Fibroblast of pulmonary artery (primary cell): ENCODE data around the gene PLAC9.

Source experiments
- DNase-seq: peaks from one replicate; pipeline ENCODE4 v3.0.0-alpha.2; 2010; ENCODE audit warnings: low read depth
- H3K4me3 ChIP-seq: replicated peaks from 2 replicates; pipeline ENCODE4 v1.5.1; 2011; ENCODE audit warnings: low read depth, mild to moderate bottlenecking, control low read depth, low read length, moderate library complexity
- CTCF ChIP-seq: IDR thresholded peaks from 2 replicates; pipeline ENCODE4 v1.5.1; 2011; ENCODE audit warnings: mild to moderate bottlenecking, control low read depth, low read length, inconsistent platforms; ENCODE audit errors: missing control alignments

PLAC9 gene

GRCh38 chr10:80160361-80161320 is 28.1 kb downstream of the PLAC9 start:
- DNase-seq = no peak
- no peak overlapping the region for H3K4me3 ChIP-seq
- TF ChIP-seq CTCF = no peak

GRCh38 chr10:80161321-80162083 is 29.0 kb downstream of the PLAC9 start:
- DNase-seq = no peak
- TF ChIP-seq CTCF = peak; percentile 13

GRCh38 chr10:80163741-80164341 is 31.3 kb downstream of the PLAC9 start:
- DNase-seq = peak; percentile 38
- TF ChIP-seq CTCF = no peak
- H3K4me3 ChIP-seq = no peak overlapping the region

More at GRCh38 chr10:80161321-80162083, 29.0 kb downstream of the PLAC9 start:
- H3K4me3 ChIP-seq = no peak overlapping the region

GRCh38 chr10:80164596-80164995 is 32.1 kb downstream of the PLAC9 start:
- no peak for TF ChIP-seq CTCF
- H3K4me3 ChIP-seq = no peak overlapping the region
- DNase-seq = no peak

GRCh38 chr10:80165173-80165572 is 32.6 kb downstream of the PLAC9 start:
- H3K4me3 ChIP-seq = no peak overlapping the region
- peak; percentile 67 for DNase-seq
- peak; percentile 49 for TF ChIP-seq CTCF

GRCh38 chr10:80166581-80167470 is 34.3 kb downstream of the PLAC9 start:
- H3K4me3 ChIP-seq = no peak overlapping the region
- no peak for DNase-seq
- TF ChIP-seq CTCF = no peak
